Loucy (cell line): ENCODE measurements around the gene MACF1.

Experiments used
- CTCF ChIP-seq: fragments of 200-600 bp; sonication (generic); conservative IDR thresholded peaks from 2 replicates; pipeline ENCODE4 v1.5.1; 2014; ENCODE audit warnings: mild to moderate bottlenecking, antibody characterized with exemption, low read length
- EZH2phosphoT487 ChIP-seq: fragments of 200-600 bp; IDR thresholded peaks from 2 replicates; pipeline ENCODE4 v1.6.1; 2018; ENCODE audit warnings: antibody characterized with exemption, mild to moderate bottlenecking, moderate library complexity, borderline replicate concordance

GRCh38 chr1:39522661-39523567, 318.4 kb downstream of the MACF1 start:
- TF ChIP-seq CTCF = no peak
- TF ChIP-seq EZH2phosphoT487 = no peak
